Measurements from ENCODE around the gene LDB3.

Gene LDB3

GRCh38 chr10:86742230-86742629, 73.9 kb downstream of the LDB3 start:
- no peak for DNase-seq

- no peak for DNase-seq
These were observed 75.9 kb downstream of the LDB3 start for GRCh38 chr10:86744067-86744725.

- DNase-seq = peak; percentile 15
These were observed 79.7 kb downstream of the LDB3 start for GRCh38 chr10:86747796-86748581.

GRCh38 chr10:86749854-86750253, 81.5 kb downstream of the LDB3 start:
- no peak for DNase-seq

GRCh38 chr10:86751477-86751876, 83.2 kb downstream of the LDB3 start:
- no peak for DNase-seq

- no peak for DNase-seq
These were observed 84.0 kb downstream of the LDB3 start for GRCh38 chr10:86752311-86752710.

GRCh38 chr10:86753051-86753450, 84.7 kb downstream of the LDB3 start:
- no peak for DNase-seq

- DNase-seq = no peak
These were observed 85.5 kb downstream of the LDB3 start for GRCh38 chr10:86753638-86754434.

GRCh38 chr10:86755454-86755739, 87.1 kb downstream of the LDB3 start:
- no peak for DNase-seq

GRCh38 chr10:86755740-86756510, 87.6 kb downstream of the LDB3 start:
- DNase-seq = peak; percentile 89

- DNase-seq = peak; percentile 89
These were observed 88.3 kb downstream of the LDB3 start, which contains the start of gene BMPR1A for GRCh38 chr10:86756511-86757112. Gene BMPR1A, plus strand, starts transcription at chr10:86756619. Its CDS starts 119,400 bp downstream, at chr10:86876019.

GRCh38 chr10:86757113-86757972, 89.0 kb downstream of the LDB3 start:
- peak; percentile 51 for DNase-seq

GRCh38 chr10:86758189-86759072, 90.1 kb downstream of the LDB3 start:
- no peak for DNase-seq

GRCh38 chr10:86759073-86759672, 90.9 kb downstream of the LDB3 start:
- no peak for DNase-seq

GRCh38 chr10:86763404-86763803, 95.1 kb downstream of the LDB3 start:
- DNase-seq = no peak

GRCh38 chr10:86765548-86765947, 97.2 kb downstream of the LDB3 start:
- DNase-seq = no peak

- no peak for DNase-seq
These were observed 100.2 kb downstream of the LDB3 start for GRCh38 chr10:86768412-86769062.

GRCh38 chr10:86769991-86770390, 101.7 kb downstream of the LDB3 start:
- no peak for DNase-seq

- no peak for DNase-seq
These were observed 102.2 kb downstream of the LDB3 start for GRCh38 chr10:86770412-86770960.
